ENCODE results near the gene SRGAP2C.
"Not testable (repeated sequence)": the region's sequence is repeated elsewhere in the genome, so short reads cannot be mapped to it uniquely, and the experiment has no call there.

DNA sequence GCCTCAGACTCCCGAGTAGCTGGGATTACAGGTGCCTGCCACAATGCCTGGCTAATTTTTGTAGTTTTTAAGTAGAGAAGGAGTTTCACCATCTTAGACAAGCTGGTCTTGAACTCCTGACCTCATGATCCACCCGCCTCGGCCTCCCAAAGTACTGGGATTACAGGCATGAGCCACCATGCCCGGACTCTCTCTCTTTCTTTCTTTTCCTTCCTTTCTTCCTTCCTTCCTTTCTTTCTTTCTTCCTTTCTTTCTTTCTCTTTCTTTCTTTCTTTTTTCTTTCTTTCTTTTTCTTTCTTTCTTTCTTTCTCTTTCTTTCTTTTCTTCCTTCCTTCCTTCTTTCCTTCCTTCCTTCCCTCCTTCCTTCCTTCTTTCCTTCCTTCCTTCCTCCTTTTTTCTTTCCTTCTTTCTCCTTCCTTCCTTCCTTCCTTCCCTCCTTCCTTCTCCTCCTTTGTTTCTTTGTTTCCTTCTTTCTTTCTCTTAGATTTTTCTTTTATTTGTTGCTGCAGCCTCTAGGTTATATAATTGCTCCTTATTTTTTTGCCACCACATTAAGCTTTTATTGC, 234.4 kb downstream of the SRGAP2C start:
- TF ChIP-seq, protein P1, sequence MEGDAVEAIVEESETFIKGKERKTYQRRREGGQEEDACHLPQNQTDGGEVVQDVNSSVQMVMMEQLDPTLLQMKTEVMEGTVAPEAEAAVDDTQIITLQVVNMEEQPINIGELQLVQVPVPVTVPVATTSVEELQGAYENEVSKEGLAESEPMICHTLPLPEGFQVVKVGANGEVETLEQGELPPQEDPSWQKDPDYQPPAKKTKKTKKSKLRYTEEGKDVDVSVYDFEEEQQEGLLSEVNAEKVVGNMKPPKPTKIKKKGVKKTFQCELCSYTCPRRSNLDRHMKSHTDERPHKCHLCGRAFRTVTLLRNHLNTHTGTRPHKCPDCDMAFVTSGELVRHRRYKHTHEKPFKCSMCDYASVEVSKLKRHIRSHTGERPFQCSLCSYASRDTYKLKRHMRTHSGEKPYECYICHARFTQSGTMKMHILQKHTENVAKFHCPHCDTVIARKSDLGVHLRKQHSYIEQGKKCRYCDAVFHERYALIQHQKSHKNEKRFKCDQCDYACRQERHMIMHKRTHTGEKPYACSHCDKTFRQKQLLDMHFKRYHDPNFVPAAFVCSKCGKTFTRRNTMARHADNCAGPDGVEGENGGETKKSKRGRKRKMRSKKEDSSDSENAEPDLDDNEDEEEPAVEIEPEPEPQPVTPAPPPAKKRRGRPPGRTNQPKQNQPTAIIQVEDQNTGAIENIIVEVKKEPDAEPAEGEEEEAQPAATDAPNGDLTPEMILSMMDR (IDR thresholded peaks at IDR 0.05; ENCODE audit: insufficient read depth, low read length, poor library complexity, severe bottlenecking) = not testable (repeated sequence)
- not testable (repeated sequence) for TF ChIP-seq EZH2phosphoT487 (conservative IDR thresholded peaks at IDR 0.05; ENCODE audit: low read length)

All from SU-DHL-6 (cell line).